H1 (cell line): Measurements from ENCODE around the gene MUC5AC. TPM values are rescaled to one million over a fixed set of nuclear protein-coding genes. Genes with fewer than 3 reads are reported as not detected.

Experiments used
- CTCF ChIA-PET: fragments of 300-600 bp; sonication (Branson Sonifier 250); formaldehyde crosslinking; loops from one replicate; lab custom pipeline; 2021; ENCODE audit not compliant: partially characterized antibody; lab: Charles Lee
- POLR2A ChIA-PET: fragments of 300-600 bp; sonication (Branson Sonifier 250); formaldehyde crosslinking; loops from one replicate; lab custom pipeline; 2021; ENCODE audit warnings: inconsistent platforms; ENCODE audit not compliant: partially characterized antibody; lab: Charles Lee
- DNase-seq, 2 experiments: peaks; one replicate each; pipeline versions ENCODE4 v3.0.0 to v3.0.0-alpha.2; 2010 to 2022; ENCODE audit warnings: low spot score in 2 of 2, low read depth in 1 of 2, mixed read lengths in 1 of 2
- FAIRE-seq: peaks from 2 replicates; lab custom pipeline; 2011; peaks lifted over from hg19 to GRCh38; lab: Jason Lieb, UNC
- H2AFZ ChIP-seq: 2 replicates; pipeline ENCODE4 v1.8.1; 2012; ENCODE audit warnings: low read length, inconsistent platforms
- H2AK5ac ChIP-seq: 2 replicates; pipeline ENCODE4 v1.6.1; 2013; ENCODE audit warnings: low read depth, low read length
- H2BK120ac ChIP-seq: replicated peaks from 2 replicates; pipeline ENCODE3; 2013; ENCODE audit warnings: low read depth, low read length, inconsistent platforms
- H2BK12ac ChIP-seq: 2 replicates; pipeline ENCODE4 v1.6.1; 2013; ENCODE audit warnings: low read depth, low read length
- H2BK15ac ChIP-seq: 2 replicates; pipeline ENCODE4 v1.6.1; 2013; ENCODE audit warnings: low read length
- H2BK20ac ChIP-seq: 2 replicates; pipeline ENCODE4 v1.6.1; 2013; ENCODE audit warnings: low read length
- H2BK5ac ChIP-seq: 2 replicates; pipeline ENCODE4 v1.6.1; 2013; ENCODE audit warnings: low read depth, low read length
- H3K14ac ChIP-seq: 2 replicates; pipeline ENCODE4 v1.6.1; 2013; ENCODE audit warnings: inconsistent platforms; ENCODE audit not compliant: insufficient read length
- H3K18ac ChIP-seq: 2 replicates; pipeline ENCODE4 v1.6.1; 2013; ENCODE audit warnings: low read length; ENCODE audit errors: extremely low read depth
- H3K23ac ChIP-seq: 2 replicates; pipeline ENCODE4 v1.6.1; 2013; ENCODE audit warnings: inconsistent platforms; ENCODE audit not compliant: insufficient read length
- H3K23me2 ChIP-seq: 2 replicates; pipeline ENCODE4 v1.6.1; 2013; ENCODE audit warnings: low read depth, low read length
- H3K27ac ChIP-seq: 2 replicates; pipeline ENCODE4 v1.6.1; 2011; ENCODE audit warnings: low read depth, low read length, inconsistent platforms
- H3K27me3 ChIP-seq, 4 experiments: replicated peaks in 1 of 4; 1 replicate in 1 of 4; 2 replicates in 3 of 4; pipeline versions ENCODE4 v1.6.1 to v1.8.1; 2011 to 2013; ENCODE audit warnings: low read length in 3 of 4, mild to moderate bottlenecking in 3 of 4, inconsistent platforms in 2 of 4, mixed read lengths in 2 of 4, moderate library complexity in 1 of 4; ENCODE audit not compliant: control insufficient read depth in 3 of 4, insufficient read depth in 3 of 4; ENCODE audit errors: extremely low read depth in 1 of 4
- H3K36me3 ChIP-seq, 4 experiments: 2 replicates each; pipeline versions ENCODE4 v1.6.1 to v1.8.1; 2011 to 2013; ENCODE audit warnings: mild to moderate bottlenecking in 4 of 4, low read length in 3 of 4, moderate library complexity in 2 of 4, control low read depth in 1 of 4, inconsistent platforms in 1 of 4; ENCODE audit not compliant: insufficient read depth in 4 of 4, control insufficient read depth in 2 of 4
- H3K4ac ChIP-seq: replicated peaks from 2 replicates; pipeline ENCODE3; 2013; ENCODE audit warnings: low read length, low read depth, mixed read lengths, inconsistent platforms; ENCODE audit not compliant: insufficient read length
- H3K4me1 ChIP-seq, 4 experiments: replicated peaks in 1 of 4; 1 replicate in 1 of 4; 2 replicates in 3 of 4; pipeline versions ENCODE4 v1.6.1 to v1.8.1; 2011 to 2013; ENCODE audit warnings: low read length in 3 of 4, inconsistent platforms in 2 of 4, mixed read lengths in 1 of 4; ENCODE audit not compliant: insufficient read depth in 4 of 4, control insufficient read depth in 3 of 4
- H3K4me2 ChIP-seq, 2 experiments: 2 replicates each; pipeline versions ENCODE4 v1.6.1 to v1.8.1; 2011 to 2013; ENCODE audit warnings: low read depth in 2 of 2, low read length in 2 of 2, control low read depth in 1 of 2, inconsistent platforms in 1 of 2, mild to moderate bottlenecking in 1 of 2; ENCODE audit not compliant: insufficient read depth in 1 of 2
- H3K4me3 ChIP-seq, 4 experiments: fragments of 200-600, 300-600 bp in 1 of 4; sonication (generic), shearing (Covaris generic), sonication (Bioruptor Twin) in 1 of 4; 2 replicates each; pipeline versions ENCODE4 v1.5.1 to v1.8.1; 2011 to 2016; ENCODE audit warnings: low read length in 4 of 4, low read depth in 3 of 4, control low read depth in 2 of 4, inconsistent platforms in 2 of 4, mild to moderate bottlenecking in 2 of 4, mixed read lengths in 1 of 4, moderate library complexity in 1 of 4; ENCODE audit not compliant: insufficient read depth in 2 of 4; ENCODE audit errors: extremely low read depth in 1 of 4
- H3K56ac ChIP-seq: replicated peaks from 2 replicates; pipeline ENCODE3; 2013; ENCODE audit warnings: low read depth, mild to moderate bottlenecking, mixed read lengths, low read length, inconsistent platforms; ENCODE audit not compliant: insufficient read length
- H3K79me1 ChIP-seq: 2 replicates; pipeline ENCODE4 v1.6.1; 2013; ENCODE audit warnings: low read depth, low read length, control low read depth
- H3K79me2 ChIP-seq, 2 experiments: 2 replicates each; pipeline versions ENCODE4 v1.6.1 to v1.8.1; 2012 to 2013; ENCODE audit warnings: low read length in 2 of 2, mild to moderate bottlenecking in 2 of 2, inconsistent platforms in 1 of 2; ENCODE audit not compliant: insufficient read depth in 2 of 2, control insufficient read depth in 1 of 2
- H3K9ac ChIP-seq, 4 experiments: replicated peaks in 1 of 4; 1 replicate in 1 of 4; 2 replicates in 3 of 4; pipeline versions ENCODE4 v1.6.1 to v1.8.1; 2011 to 2013; ENCODE audit warnings: low read depth in 3 of 4, low read length in 3 of 4, control low read depth in 2 of 4, mild to moderate bottlenecking in 2 of 4, moderate library complexity in 2 of 4, inconsistent platforms in 1 of 4; ENCODE audit errors: extremely low read depth in 1 of 4
- H3K9me3 ChIP-seq, 2 experiments: 2 replicates each; pipeline versions ENCODE4 v1.6.1 to v1.8.1; 2012 to 2013; ENCODE audit warnings: mild to moderate bottlenecking in 2 of 2, moderate library complexity in 2 of 2, control low read depth in 1 of 2, inconsistent platforms in 1 of 2, low read depth in 1 of 2, low read length in 1 of 2, mixed read lengths in 1 of 2; ENCODE audit not compliant: insufficient read depth in 2 of 2
- H4K20me1 ChIP-seq, 2 experiments: replicated peaks in 1 of 2; 2 replicates each; pipeline versions ENCODE3 to v1.8.1; 2011 to 2013; ENCODE audit warnings: inconsistent platforms in 2 of 2, low read length in 2 of 2, mild to moderate bottlenecking in 1 of 2; ENCODE audit not compliant: insufficient read depth in 2 of 2, control insufficient read depth in 1 of 2
- H4K5ac ChIP-seq: 2 replicates; pipeline ENCODE4 v1.6.1; 2013; ENCODE audit warnings: low read length, low read depth, mixed read lengths, inconsistent platforms; ENCODE audit not compliant: insufficient read length
- H4K8ac ChIP-seq: 2 replicates; pipeline ENCODE4 v1.8.0; 2013; ENCODE audit warnings: mild to moderate bottlenecking, moderate library complexity, low read length, inconsistent platforms; ENCODE audit not compliant: insufficient read depth; ENCODE audit errors: extremely low read depth
- H4K91ac ChIP-seq: replicated peaks from 2 replicates; pipeline ENCODE3; 2013; ENCODE audit warnings: low read length, mixed read lengths, inconsistent platforms; ENCODE audit not compliant: insufficient read length
- CEBPB ChIP-seq: IDR thresholded peaks from 2 replicates; pipeline ENCODE4 v1.6.1; 2012; ENCODE audit warnings: low read depth, low read length
- EGR1 ChIP-seq: IDR thresholded peaks from 2 replicates; pipeline ENCODE4 v1.6.1; 2011; ENCODE audit warnings: low read depth, low read length, borderline replicate concordance
- KDM5A ChIP-seq: fragments of 200-600 bp; IDR thresholded peaks from 2 replicates; pipeline ENCODE4 v1.7.1; 2012; ENCODE audit warnings: mild to moderate bottlenecking, low read length, inconsistent platforms, mixed read lengths
- MAFK ChIP-seq: IDR thresholded peaks from 2 replicates; pipeline ENCODE4 v1.6.1; 2012; ENCODE audit warnings: low read depth, mild to moderate bottlenecking, improper control_type of control experiment, low read length
- SAP30 ChIP-seq: fragments of 300-600 bp; sonication (generic); IDR thresholded peaks from 2 replicates; pipeline ENCODE4 v1.7.1; 2012; ENCODE audit warnings: low read length, moderate library complexity, mild to moderate bottlenecking, inconsistent platforms; ENCODE audit not compliant: insufficient read depth, insufficient replicate concordance
- SIRT6 ChIP-seq: IDR thresholded peaks from one replicate; pipeline ENCODE4 v1.7.1; 2012; ENCODE audit warnings: low read length, inconsistent platforms
- SP1 ChIP-seq: IDR thresholded peaks from 2 replicates; pipeline ENCODE4 v1.6.1; 2011; ENCODE audit warnings: low read depth, low read length
- TEAD4 ChIP-seq: IDR thresholded peaks from 2 replicates; pipeline ENCODE4 v1.6.1; 2012; ENCODE audit warnings: low read depth, low read length, inconsistent platforms, mixed read lengths
- USF2 ChIP-seq: IDR thresholded peaks from 2 replicates; pipeline ENCODE4 v1.6.1; 2011; ENCODE audit warnings: low read length, improper control_type of control experiment
- WGBS, 2 experiments: shearing (Covaris generic) in 1 of 2; methylation state at CpG; one replicate each; pipeline versions ENCODE4 v1.1.6 to v1.1.7; 2013 to 2015; ENCODE audit warnings: low lambda C conversion rate in 2 of 2, mixed read lengths in 2 of 2, inconsistent platforms in 1 of 2, low coverage in 1 of 2, missing lambda C conversion rate in 1 of 2; ENCODE audit not compliant: insufficient replicate concordance in 2 of 2, insufficient coverage in 1 of 2, insufficient read length in 1 of 2; ENCODE audit errors: extremely low coverage in 1 of 2, missing lambda C conversion rate in 1 of 2; 5-methylcytosine and 5-hydroxymethylcytosine counted together
- polyA plus RNA-seq, 7 experiments: library from polyadenylated mRNA; depleted of rRNA in 3 of 7; stranded (reverse) in 5 of 7; unstranded in 2 of 7; fragments of >200 nt in 5 of 7; fragments of 200-250 nt in 2 of 7; gene quantifications; 1 replicate in 5 of 7; 2 replicates in 1 of 7; 4 replicates in 1 of 7; pipeline versions ENCODE4 v1.2.1 to v1.2.3, GENCODE V29; 2011 to 2013; ENCODE audit warnings: missing spikeins in 2 of 7, mixed read lengths in 2 of 7
- total RNA-seq: library from RNA; stranded (reverse); fragmentation: NEBNext Ultra II Directional; extraction: Animal tissue kit (Norgen Biotek cat#: 25700); gene quantifications from 2 replicates; pipeline ENCODE4 v1.2.1, GENCODE V29; 2021

The MUC5AC gene
- total and polyA plus RNA-seq, 2 of the 8 experiments (the other 6 are each of a cell fraction or from before 2014, with no cell fraction given) = not detected

GRCh38 chr11:1236316-1237127, 78.8 kb downstream of the MUC5AC start:
- no peak for TF ChIP-seq MAFK
- TF ChIP-seq EGR1 = no peak
- TF ChIP-seq USF2 = no peak
- no peak for TF ChIP-seq SIRT6
- TF ChIP-seq CEBPB = no peak
- TF ChIP-seq SP1 = no peak
- no peak for TF ChIP-seq KDM5A
- TF ChIP-seq TEAD4 = no peak
- TF ChIP-seq SAP30 = no peak
- Histone ChIP-seq H3K18ac (no peak overlapping the region), H3K79me1 (no peaks in the 10 kb centered on the region), H3K27ac (no peak overlapping the region), H3K36me3 (no peaks in the 10 kb centered on the region), H2BK20ac (no peak overlapping the region), H3K9me3 (peaks cover 0 to 15% of the 10 kb centered on the region in 2 experiments; a peak in 2 of 4 replicates), H3K27me3 (no peaks in the 10 kb centered on the region), H2BK5ac (no peak overlapping the region), H3K23ac (no peak overlapping the region), H3K4me3 (no peak overlapping the region), H2BK15ac (no peak overlapping the region), H3K23me2 (no peaks in the 10 kb centered on the region), H4K91ac (no peak overlapping the region), H3K56ac (no peak overlapping the region), H2AFZ (no peak overlapping the region), H4K20me1 (peaks cover 0 to 1% of the 10 kb centered on the region in 2 experiments), H4K8ac (0 out of 2 replicates have a peak overlapping the region, but pooled peaks have one; percentile 51), H3K14ac (no peak overlapping the region), H3K9ac (no peak overlapping the region), H4K5ac (no peak overlapping the region), H2BK120ac (no peak overlapping the region), H2BK12ac (no peak overlapping the region), H2AK5ac (no peak overlapping the region), H3K4me1 (no peaks in the 10 kb centered on the region; a peak in 1 of 7 replicates), H3K79me2 (no peaks in the 10 kb centered on the region), H3K4me2 (no peak overlapping the region), H3K4ac (no peak overlapping the region)
- WGBS, 2 experiments = 94% methylated on average over 31 of the region's 37 CpGs; no CpG with 5 or more reads in 1 of the 2 experiments
- DNase-seq (peak in 1 of 2 experiments; percentile 24), FAIRE-seq (no peak)
- ChIA-PET CTCF (interaction anchor here (0.7 to 1.5 kb wide), 2 partner anchors 10 to 16 kb away, joined by 3 read pairs; no protein-coding TSS in a partner anchor), POLR2A (no interaction called here)
